HG03520 (cell line): ENCODE data around the gene ENOSF1.
"Not testable (repeated sequence)": the region's sequence is repeated elsewhere in the genome, so short reads cannot be mapped to it uniquely, and the experiment has no call there.

Source experiments
- ATAC-seq: cut with Tn5 transposase; IDR thresholded peaks from one replicate; pipeline ENCODE4 v1.9.1; 2021; ENCODE audit warnings: mild to moderate bottlenecking, moderate library complexity; ENCODE audit not compliant: unreplicated experiment

ENOSF1 gene

DNA sequence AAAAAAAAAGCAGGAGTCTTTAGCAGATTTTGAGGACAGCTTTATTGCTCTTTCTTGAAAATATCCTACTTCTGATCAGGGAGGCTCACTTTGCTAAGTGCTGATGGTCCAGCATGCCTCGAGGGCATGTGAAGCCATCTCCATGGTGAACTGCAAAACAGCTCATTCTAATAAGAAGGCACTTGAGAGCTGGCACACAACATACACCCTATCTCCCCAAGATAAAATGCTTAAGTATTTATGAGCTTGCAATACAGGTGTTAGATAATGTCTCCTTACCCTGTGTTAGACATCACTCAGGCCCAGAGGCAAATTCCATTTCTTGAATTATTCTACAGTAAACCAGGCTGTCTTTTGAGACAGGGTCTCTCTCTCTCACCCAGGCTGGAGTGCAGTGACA, 2.7 kb downstream of the ENOSF1 start:
- no peak for ATAC-seq

DNA sequence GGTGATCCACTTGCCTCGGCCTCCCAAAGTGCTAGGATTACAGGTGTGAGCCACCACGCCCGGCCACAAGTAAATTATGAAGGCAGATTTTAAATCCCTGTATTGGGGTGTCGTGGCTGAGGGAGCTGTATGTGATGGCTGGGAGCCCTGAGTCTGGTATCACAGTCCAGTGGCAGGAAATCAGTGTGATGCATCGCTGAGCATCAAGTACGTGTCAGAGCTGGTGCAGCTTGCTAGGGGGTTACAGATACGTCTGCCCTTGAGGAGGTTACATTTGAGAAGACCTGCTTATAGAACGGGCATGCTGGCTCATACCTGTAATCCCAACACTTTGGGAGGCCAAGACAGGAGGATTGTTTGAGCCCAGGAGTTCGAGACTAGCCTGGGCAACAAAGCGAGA, 4.3 kb downstream of the ENOSF1 start:
- no peak for ATAC-seq

DNA sequence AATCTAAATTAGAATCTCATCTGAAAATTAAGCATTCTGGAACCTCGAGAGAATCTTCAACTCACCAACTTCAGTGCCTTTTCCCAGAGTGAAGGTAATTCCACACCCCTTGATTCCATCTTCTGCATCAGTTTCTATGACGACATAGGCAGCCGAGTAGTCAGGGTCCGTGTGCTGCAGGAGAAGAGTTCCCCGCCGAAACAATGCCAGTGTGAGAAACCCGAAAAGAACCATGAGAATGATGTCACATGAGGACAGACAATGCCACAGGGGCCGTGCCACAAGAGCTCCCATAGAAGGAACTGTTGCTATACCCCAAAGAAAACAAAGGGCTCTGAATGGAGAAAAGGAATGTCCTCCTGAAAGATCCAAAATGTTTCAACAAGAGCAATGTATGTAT, 6.0 kb downstream of the ENOSF1 start:
- ATAC-seq, result no peak

DNA sequence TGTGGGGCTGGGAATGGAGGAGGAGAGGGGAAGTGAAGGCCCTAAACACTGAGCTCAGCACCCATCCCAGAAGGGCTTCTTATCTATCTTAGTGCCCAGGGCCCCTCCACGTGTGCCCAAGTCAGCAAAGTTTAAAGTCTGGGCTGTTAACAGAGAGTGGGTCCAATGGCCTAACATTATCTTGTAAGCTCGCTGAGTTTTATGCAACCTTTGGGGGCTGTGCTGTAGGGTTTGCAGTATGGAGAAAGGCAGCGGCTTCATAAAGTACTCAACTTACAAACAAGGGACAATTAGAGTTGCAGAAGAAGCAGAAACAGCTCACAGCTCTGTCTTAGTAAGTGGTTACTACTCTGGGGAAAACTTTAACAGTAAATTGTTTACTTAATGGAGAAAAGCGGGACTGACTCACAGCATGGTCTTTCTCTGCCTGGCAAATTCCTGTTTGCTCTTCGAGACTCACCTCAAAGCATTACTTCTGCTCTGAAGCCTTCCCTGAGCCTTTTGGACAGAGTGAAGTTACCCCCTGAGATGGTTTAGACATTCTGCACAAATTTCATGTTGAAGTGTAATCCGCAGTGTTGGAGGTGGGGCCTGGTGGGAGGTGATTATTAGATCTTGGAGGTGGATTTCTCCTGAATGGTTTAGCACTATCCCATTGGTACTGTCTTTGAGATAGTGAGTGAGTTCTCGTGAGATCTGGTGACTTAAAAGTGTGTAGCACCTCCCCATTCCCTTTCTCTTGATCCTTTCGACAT, 9.0 kb downstream of the ENOSF1 start:
- no peak for ATAC-seq

DNA sequence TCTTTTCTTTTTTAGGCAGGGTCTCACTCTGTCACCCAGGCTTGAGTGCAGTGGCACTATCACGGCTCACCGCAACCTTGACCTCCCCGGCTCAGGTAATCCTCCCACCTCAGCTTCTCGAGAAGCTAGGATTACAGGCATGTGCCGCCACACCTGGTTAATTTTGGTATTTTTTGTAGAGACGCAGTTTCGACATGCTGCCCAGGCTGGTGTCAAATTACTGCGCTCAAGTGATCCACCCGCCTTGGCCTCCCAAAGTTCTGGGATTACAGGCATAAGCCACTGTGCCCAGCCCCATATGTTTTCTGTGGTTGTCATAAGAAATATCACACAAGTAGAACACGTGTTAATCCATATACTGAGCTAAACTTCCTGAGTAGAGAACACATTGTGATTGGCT, 14.6 kb downstream of the ENOSF1 start:
- no peak for ATAC-seq

DNA sequence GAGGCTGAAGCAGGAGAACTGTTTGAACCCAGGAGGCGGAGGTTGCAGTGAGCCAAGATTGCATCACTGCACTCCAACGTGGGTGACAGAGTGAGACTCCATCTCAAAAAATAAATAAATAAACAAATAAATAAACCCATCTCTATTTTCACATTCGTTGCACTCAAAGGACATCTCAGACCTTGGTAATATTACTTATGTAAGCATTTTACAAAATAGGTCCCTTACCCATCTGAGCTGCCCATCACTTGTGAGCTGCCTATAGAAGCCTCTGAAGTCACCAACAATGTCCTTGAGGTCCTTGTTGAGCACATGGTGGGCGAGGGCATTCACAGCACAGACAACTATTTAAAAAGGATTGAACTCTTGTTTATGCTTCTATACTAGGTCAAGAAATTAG, 15.4 kb downstream of the ENOSF1 start:
- ATAC-seq, result no peak

DNA sequence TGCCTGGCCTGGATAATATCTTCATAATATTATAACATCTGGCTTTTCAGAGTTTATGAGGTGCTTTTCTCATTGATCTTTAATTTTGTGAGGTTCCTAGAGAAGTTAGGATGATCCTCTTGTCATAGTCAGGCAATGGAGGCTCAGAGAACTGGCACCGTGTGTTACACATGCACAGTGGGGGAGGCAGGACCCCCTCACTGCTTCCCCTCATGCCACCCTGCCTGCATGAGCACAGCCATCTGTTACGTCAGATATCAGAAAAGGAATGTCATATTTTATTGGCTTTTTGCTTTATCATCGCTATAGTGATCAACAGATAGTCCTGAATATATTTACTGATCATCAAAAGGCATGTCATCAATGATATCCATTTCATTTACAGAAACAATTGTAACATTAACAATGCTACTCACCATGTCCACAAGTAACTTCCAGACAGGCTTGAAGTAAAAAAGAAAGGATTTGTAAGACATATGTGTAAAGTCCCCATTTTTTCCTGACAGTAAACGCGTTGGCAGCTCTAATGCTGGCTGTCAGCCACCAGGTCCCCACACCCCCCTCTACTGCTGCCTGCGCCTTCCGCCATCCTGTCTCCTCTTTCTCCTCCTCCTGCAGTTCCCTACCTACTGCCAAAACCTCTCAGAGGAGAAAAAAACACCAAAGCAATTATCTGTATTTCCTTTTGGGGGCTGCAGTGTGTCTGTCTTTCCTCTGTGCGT, 18.8 kb downstream of the ENOSF1 start:
- ATAC-seq, result no peak

DNA sequence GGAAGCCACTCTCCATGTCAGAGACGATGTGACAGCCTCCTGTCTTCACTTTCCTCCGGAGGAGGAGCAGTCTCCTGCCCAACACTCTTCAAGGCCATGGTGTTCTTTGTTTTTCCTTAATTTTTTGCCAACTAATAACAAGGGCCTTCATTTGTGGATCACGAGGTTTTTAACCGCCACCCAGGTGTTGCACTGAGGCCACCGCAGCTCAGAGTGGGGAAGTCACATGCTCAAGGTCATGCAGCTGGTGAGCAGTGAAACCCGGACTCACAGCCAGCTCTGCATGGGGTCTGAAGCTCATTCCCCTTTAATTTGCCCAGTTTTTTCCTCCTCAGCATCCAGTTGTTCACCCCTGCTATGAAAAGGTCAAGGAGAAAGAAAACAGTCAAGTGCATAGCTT, 19.6 kb downstream of the ENOSF1 start:
- ATAC-seq, result no peak

DNA sequence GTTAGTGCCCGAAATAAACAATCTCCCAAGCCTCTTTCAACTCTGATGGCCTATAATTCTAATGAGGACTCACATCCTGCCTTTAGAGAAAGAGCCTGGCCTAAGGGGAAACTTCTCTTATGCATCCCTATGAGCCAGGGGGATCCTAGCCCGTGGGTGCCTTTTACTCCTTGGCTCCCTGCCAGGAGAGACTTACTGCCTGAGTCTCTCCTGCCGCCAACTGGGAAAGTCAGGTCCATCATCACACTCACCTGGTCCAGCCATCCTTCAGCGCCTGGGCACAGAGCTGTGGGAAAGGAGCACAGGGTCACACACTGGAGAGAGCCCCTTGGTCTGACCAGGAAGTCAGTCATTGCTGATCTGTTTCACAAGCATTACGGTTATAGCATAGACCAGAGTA, 24.1 kb downstream of the ENOSF1 start:
- ATAC-seq, result no peak

DNA sequence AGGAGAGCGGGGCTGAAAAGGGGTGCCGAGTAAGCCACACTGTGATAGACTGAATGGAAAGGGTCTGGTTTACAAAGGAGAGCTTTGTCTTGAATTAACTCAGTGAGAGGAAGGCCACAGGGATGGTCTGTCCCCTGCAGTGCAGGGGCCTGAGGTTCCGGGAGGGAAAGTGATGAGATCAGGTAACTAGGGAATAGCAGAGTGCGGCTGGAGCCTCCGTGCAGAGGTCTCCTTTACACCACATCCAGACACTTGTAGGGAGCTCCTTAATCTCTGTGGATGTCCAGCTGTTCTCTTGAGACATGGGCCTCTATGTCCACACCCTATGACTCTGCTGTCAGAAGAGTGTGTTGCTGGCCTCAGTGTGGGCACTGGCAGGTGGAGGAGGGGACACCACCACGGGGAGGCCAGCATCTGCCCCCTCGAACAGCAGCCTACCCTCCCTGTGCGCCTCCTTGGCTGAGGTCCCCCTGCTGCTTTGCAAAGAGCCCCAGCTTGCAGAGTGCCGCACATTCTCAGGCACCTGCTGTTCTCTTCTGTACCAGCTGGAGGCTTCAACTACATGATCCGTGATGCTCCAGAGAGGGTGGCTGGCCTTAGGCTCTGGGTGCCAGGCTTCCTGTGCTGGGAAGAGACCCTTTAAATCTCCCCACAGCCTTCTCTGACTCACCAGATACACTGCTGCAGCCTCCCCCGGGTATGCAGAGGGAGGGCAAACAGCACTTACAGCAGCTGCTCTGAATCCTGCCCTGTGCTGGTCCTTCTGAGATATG, 25.9 kb downstream of the ENOSF1 start:
- ATAC-seq, result no peak

DNA sequence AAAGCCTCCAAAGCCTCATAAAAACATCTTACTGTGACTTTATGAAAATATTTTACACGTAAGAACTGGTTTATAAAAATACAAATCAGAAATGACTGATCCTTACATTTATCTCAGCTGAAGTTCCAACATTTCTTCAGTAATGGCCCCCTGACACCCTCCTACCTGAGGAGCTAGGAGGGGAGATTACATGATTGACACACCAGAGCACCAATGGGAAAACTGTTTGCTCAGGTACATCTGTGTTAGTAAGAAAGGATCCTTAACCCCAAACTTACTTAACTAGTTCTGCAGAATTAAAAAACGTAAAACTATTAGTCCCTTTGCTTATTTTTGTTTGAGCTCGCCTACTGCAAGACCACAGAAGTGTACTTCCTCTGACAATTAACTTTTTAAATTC, 27.0 kb downstream of the ENOSF1 start:
- no peak for ATAC-seq

DNA sequence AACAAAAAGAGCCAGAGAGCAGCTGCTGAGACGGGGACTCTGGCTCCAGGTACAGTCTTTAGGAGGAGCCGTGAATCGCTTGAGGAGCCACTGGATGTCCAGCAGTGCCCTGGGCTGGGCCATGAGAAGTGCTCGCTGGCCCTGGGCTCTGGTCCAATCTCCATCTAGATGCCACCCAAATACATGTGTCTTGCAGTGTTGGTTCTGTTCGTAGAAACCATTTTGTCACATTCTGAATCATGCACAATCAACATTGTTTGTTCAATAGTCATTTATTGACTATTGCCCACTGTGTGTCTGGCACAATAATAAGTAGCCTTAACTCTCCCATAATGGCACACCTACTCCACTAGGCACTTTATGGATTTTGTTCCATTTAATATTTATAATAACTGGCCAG, 28.9 kb downstream of the ENOSF1 start:
- ATAC-seq, result no peak

DNA sequence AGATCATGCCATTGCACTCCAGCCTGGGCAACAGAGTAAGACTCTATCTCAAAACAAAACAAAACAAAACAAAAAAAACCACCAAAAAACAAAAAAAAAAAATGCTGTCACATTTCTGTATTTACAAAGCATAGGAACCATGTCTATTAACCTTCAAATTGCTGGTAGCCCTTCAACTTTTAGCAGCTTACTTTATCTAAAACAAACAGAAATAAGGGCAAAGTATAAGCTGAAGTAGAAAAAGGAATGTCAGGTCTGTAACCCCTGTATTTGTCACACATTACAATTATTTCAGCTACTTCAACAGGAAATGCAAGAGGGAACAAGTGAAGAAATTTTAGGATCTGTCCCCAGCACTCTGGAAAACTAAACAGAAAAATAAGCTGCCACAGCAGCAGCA, 29.6 kb downstream of the ENOSF1 start:
- no peak for ATAC-seq

DNA sequence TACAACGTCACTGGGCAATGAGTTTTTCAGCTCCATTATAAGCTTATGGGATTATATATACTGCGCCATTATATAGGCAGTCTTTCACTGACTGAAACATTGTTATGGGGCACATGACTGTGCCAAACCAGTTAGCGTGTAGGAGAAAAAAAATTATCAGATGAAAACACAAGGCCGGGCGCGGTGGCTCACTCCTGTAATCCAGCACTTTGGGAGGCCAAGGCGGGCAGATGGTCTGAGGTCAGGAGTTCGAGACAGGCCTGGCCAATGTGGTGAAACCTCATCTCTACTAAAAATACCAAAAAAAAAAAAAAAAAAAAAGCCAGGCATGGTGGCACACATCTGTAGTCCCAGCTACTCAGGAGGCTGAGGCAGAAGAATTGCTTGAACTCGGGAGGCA, 30.0 kb downstream of the ENOSF1 start:
- not testable (repeated sequence) for ATAC-seq

DNA sequence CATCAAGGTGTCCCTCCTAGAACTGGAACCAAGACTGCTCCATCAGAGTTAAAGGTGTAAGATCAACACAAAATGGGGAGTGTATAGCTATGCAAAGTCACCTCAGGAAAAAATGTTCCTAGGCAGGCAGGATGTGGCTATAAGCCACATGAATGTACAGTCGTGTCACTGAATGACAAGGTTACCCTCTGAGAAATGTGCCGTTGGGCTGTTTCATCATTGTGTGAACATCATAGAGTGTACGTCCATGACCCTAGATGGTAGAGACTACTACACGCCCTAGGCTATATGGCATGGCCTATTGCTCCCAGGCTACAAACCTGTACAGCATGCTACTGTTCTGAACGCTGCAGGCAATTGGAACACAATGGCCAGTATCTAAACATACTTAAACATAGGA, 30.4 kb downstream of the ENOSF1 start:
- no peak for ATAC-seq

DNA sequence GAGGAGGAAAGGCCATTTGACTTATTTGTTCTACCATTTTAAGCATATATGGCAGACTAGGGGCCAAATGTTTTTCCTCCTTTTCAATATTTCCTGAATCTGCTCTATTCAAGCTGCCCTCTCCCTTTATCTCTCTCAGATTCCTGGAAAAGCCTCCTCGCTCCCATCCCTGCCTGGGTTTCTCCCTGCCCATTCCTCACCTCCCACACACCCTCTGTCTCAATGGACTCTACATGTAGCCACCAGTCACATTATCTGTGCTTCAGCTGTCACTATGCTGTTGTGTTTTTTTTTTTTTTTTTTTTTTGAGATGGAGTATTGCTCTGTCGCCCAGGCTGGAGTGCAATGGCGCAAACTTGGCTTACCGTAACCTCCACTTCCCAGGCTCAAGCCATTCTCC, 32.0 kb downstream of the ENOSF1 start:
- ATAC-seq, result no peak

DNA sequence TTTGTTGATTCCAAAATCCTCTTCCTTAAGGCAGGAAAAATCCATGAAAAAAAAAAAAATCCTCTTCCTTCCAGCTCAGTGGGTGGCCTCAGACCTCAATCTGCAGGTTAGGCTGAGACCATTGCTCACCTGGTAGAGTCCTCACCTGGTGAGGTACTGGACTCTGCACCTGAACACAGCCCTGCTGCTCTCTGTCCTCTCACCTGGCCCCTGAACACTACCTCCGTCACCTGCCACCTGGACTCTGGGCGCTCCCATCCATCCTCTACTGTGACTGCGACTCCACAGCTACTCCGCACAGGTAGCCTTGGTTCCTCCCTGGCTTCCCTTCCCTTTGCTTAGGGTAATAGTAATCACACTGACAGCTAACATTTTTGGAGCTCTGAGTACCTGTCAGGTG, 32.9 kb downstream of the ENOSF1 start:
- no peak for ATAC-seq

DNA sequence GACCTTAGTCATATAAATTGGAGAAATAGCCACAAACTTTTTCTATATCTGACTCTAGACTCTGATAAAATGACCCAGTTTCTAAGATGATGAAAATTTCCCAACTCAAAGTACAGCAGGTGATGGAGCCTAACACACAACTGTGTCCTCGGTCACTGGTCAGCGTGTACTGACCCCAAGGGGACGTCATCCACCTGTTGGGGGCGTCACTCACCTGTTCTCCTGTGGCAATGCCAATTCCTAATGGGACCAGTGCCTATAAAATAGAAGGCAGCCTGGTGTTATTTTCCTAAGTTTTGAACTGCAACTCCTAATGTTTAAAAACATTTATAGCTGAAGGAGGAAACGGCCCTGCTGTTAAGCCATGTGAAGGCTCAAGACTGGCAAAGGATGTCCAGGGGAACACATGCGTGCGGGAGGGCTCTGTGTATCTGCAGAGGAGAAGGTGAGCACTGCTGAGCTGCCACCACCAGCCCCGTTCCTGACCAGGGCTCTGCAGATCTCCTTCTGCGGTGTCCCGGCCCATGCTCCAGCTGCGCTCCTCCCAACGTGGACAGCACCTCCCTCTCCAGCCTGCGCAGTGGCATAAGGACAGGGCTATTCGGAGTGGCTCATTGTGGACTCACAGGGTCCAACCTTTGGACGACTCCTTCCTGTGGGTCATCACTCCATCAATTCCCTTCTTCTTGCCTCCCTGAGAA, 33.8 kb downstream of the ENOSF1 start:
- no peak for ATAC-seq

DNA sequence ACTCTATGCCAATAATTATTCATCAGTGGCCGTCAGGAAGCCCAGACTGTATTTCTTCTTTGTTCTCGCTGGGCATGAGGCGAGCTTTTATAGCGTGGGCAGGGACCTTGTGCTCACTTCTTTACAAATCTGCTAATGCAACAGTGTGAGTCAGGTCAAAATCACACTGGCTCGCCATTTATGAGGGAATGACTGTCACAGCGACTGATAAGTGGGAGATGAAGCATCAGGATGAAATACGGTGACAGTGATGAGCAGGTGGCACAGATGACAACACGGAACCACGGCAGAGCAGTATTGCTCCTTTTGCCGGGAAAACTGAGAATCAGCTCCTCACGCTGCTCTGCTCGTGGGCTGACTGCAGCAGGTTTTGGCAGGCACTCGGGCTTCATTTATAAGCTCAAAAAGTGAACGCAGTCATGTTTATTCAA, 34.5 kb downstream of the ENOSF1 start:
- no peak for ATAC-seq

DNA sequence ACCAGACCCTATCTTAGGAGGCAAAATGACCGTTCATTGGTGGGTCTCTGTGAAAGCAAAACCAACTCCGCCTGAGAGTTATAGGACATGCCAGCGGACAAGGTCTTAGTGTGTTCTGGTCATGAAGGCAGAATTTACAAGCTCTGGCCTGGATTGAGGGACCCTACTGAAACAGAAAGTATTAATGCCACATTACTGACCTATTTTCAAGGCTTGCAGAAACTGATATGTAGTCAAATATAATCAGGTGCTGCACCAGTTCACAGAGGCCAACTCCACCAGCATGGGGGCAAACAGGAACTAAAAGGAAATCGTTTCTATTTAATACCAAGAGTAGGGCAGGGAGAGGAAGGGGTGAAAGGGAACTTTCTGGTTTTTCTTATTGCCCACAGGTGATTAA, 35.3 kb downstream of the ENOSF1 start:
- no peak for ATAC-seq

DNA sequence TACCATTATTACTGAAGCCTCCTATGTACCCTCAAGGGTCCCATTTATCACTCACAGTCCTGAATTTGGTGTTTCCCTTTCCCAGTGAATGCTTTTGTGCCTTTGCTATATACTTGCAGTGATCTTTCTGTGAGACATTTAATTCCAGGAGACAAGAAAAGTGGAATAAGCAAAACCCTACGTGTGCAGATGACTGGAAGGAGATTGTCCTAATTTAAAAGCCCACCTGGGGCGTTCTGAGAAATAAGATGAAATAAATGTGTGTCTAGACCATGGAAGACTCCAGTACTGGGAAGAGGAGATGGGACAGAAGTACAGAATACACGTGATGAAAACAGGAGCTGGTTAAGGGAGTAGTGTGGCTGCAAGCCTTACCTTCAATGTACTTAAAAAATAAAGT, 35.7 kb downstream of the ENOSF1 start:
- no peak for ATAC-seq
